SK-N-SH treated with all-trans-retinoic acid at 6 μM for 48 hours (cell line): ENCODE data around the gene PEX26.

Experiments used
- ARNTL ChIP-seq: fragments of 450-650 bp; formaldehyde crosslinking; IDR thresholded peaks from 2 replicates; pipeline ENCODE4 v1.5.0; 2020; ENCODE audit warnings: low read depth, mild to moderate bottlenecking, moderate library complexity, borderline replicate concordance
- BACH2 ChIP-seq: fragments of 250-450 bp; sonication (Bioruptor Pico); IDR thresholded peaks from 2 replicates; pipeline ENCODE4 v1.9.0; 2021; ENCODE audit warnings: mild to moderate bottlenecking, borderline replicate concordance
- ESRRG ChIP-seq: fragments of 250-450 bp; sonication (Bioruptor Pico); IDR thresholded peaks from 2 replicates; pipeline ENCODE4 v1.6.1; 2021; ENCODE audit warnings: mild to moderate bottlenecking
- GLIS3 ChIP-seq: fragments of 250-450 bp; sonication (Bioruptor Pico); IDR thresholded peaks from 2 replicates; pipeline ENCODE4 v1.5.0; 2020; ENCODE audit warnings: mild to moderate bottlenecking, moderate library complexity
- PATZ1 ChIP-seq: fragments of 250-450 bp; sonication (Bioruptor Pico); IDR thresholded peaks from 2 replicates; pipeline ENCODE4 v1.8.0; 2020; ENCODE audit warnings: mild to moderate bottlenecking, moderate library complexity, borderline replicate concordance
- RARB ChIP-seq: fragments of 250-450 bp; sonication (Bioruptor Pico); IDR thresholded peaks from 2 replicates; pipeline ENCODE4 v1.8.0; 2021; ENCODE audit warnings: mild to moderate bottlenecking, moderate library complexity
- TCF4 ChIP-seq: fragments of 250-450 bp; sonication (Bioruptor Pico); IDR thresholded peaks from 2 replicates; pipeline ENCODE4 v1.8.0; 2021; ENCODE audit warnings: mild to moderate bottlenecking, moderate library complexity, borderline replicate concordance
- TSHZ2 ChIP-seq: fragments of 250-450 bp; sonication (Bioruptor Pico); IDR thresholded peaks from 2 replicates; pipeline ENCODE4 v1.5.0; 2020; ENCODE audit warnings: mild to moderate bottlenecking, moderate library complexity
- ZFP3 ChIP-seq: fragments of 250-450 bp; sonication (Bioruptor Pico); IDR thresholded peaks from 2 replicates; pipeline ENCODE4 v1.5.0; 2020; ENCODE audit warnings: mild to moderate bottlenecking, moderate library complexity
- ZFP30 ChIP-seq: fragments of 450-650 bp; formaldehyde crosslinking; IDR thresholded peaks from 2 replicates; pipeline ENCODE4 v1.5.0; 2022; ENCODE audit warnings: mild to moderate bottlenecking, moderate library complexity
- ZNF70 ChIP-seq: fragments of 450-650 bp; formaldehyde crosslinking; IDR thresholded peaks from 2 replicates; pipeline ENCODE4 v1.5.0; 2020; ENCODE audit warnings: mild to moderate bottlenecking, moderate library complexity
- TF ChIP-seq, protein P1 (sequence below): fragments of 250-450 bp; sonication (Bioruptor Pico); IDR thresholded peaks from 2 replicates; pipeline ENCODE4 v1.5.1; 2020; ENCODE audit warnings: low read depth, mild to moderate bottlenecking, moderate library complexity

GRCh38 chr22:18069041-18069440 is 8.7 kb upstream of the PEX26 start:
- TF ChIP-seq GLIS3 (CRISPR knock-in tag): no peak
- TF ChIP-seq RARB (CRISPR knock-in tag): no peak
- TF ChIP-seq TCF4 (CRISPR knock-in tag): no peak
- TF ChIP-seq, protein P1, sequence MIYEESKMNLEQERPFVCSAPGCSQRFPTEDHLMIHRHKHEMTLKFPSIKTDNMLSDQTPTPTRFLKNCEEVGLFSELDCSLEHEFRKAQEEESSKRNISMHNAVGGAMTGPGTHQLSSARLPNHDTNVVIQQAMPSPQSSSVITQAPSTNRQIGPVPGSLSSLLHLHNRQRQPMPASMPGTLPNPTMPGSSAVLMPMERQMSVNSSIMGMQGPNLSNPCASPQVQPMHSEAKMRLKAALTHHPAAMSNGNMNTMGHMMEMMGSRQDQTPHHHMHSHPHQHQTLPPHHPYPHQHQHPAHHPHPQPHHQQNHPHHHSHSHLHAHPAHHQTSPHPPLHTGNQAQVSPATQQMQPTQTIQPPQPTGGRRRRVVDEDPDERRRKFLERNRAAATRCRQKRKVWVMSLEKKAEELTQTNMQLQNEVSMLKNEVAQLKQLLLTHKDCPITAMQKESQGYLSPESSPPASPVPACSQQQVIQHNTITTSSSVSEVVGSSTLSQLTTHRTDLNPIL (CRISPR knock-in tag): no peak
- TF ChIP-seq ZNF70 (CRISPR knock-in tag): no peak
- TF ChIP-seq ARNTL: no peak
- TF ChIP-seq PATZ1: no peak
- no peak for TF ChIP-seq BACH2
- no peak for TF ChIP-seq ZFP30 (CRISPR knock-in tag)
- TF ChIP-seq TSHZ2 (CRISPR knock-in tag): no peak
- TF ChIP-seq ZFP3: no peak
- TF ChIP-seq ESRRG: no peak
